ENCODE measurements around the gene RAD18. TPM values are rescaled to one million over a fixed set of nuclear protein-coding genes. Genes with fewer than 3 reads are reported as not detected.

The RAD18 gene
- total RNA-seq, 1 donor, result 7.6 TPM

- H3K27me3 ChIP-seq (ENCODE audit: insufficient read depth, low read length), result no peaks in the 10 kb centered on the region
- H2AFZ ChIP-seq (ENCODE audit: low read length), result no peak overlapping the region
- no peak overlapping the region for H3K27ac ChIP-seq (ENCODE audit: low read depth, low read length)
- no peaks in the 10 kb centered on the region for H3K79me2 ChIP-seq (ENCODE audit: insufficient read depth, low read length)
- no peaks in the 10 kb centered on the region for H4K20me1 ChIP-seq (ENCODE audit: insufficient read depth, low read length)
- H3K4me2 ChIP-seq (ENCODE audit: insufficient read depth, low read length), result no peak overlapping the region
- no peak for TF ChIP-seq CTCF (IDR thresholded peaks at IDR 0.05; ENCODE audit: extremely low read depth, low read depth, low read length)
- no peaks in the 10 kb centered on the region for H3K36me3 ChIP-seq (ENCODE audit: insufficient read depth, low read length)
- DNase-seq (ENCODE audit: insufficient read length, low spot score, missing footprints), result no peak
- peaks cover 16% of the 10 kb centered on the region for H3K4me1 ChIP-seq (ENCODE audit: insufficient read depth, low read length)
- no peaks in the 10 kb centered on the region for H3K9me3 ChIP-seq (ENCODE audit: low read depth, low read length)
- H3K4me3 ChIP-seq (ENCODE audit: insufficient read depth, low read length), result no peak overlapping the region
Observed at GRCh38 chr3:8835385-8835784, 127.9 kb downstream of the RAD18 start.

DNA sequence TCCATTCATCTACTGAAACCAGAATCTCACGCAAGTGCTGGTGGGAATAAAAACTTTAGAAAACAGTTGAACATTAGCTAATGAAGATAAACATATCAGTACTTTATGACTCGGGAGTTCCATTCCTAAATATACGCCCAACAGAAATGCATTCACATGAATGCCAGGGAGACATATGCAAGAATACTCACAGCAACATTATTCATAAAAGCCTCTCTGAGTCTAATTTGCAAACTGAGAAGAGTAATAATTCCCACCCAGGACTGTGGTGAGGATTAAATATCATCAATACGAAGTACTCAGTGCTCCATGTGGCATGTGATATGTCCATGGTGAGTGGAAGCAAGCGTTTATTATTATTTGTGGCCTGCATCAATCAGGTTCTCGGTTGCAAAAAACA is 128.3 kb downstream of the RAD18 start:
- H3K4me3 ChIP-seq (ENCODE audit: insufficient read depth, low read length), result no peak overlapping the region
- DNase-seq (ENCODE audit: insufficient read length, low spot score, missing footprints), result no peak
- H3K79me2 ChIP-seq (ENCODE audit: insufficient read depth, low read length), result no peaks in the 10 kb centered on the region
- no peaks in the 10 kb centered on the region for H4K20me1 ChIP-seq (ENCODE audit: insufficient read depth, low read length)
- H3K9me3 ChIP-seq (ENCODE audit: low read depth, low read length), result no peaks in the 10 kb centered on the region
- no peaks in the 10 kb centered on the region for H3K27me3 ChIP-seq (ENCODE audit: insufficient read depth, low read length)
- H3K4me2 ChIP-seq (ENCODE audit: insufficient read depth, low read length), result no peak overlapping the region
- no peak for TF ChIP-seq CTCF (IDR thresholded peaks at IDR 0.05; ENCODE audit: extremely low read depth, low read depth, low read length)
- no peak overlapping the region for H2AFZ ChIP-seq (ENCODE audit: low read length)
- H3K27ac ChIP-seq (ENCODE audit: low read depth, low read length), result no peak overlapping the region
- H3K4me1 ChIP-seq (ENCODE audit: insufficient read depth, low read length), result peaks cover 12% of the 10 kb centered on the region
- no peaks in the 10 kb centered on the region for H3K36me3 ChIP-seq (ENCODE audit: insufficient read depth, low read length)

DNA sequence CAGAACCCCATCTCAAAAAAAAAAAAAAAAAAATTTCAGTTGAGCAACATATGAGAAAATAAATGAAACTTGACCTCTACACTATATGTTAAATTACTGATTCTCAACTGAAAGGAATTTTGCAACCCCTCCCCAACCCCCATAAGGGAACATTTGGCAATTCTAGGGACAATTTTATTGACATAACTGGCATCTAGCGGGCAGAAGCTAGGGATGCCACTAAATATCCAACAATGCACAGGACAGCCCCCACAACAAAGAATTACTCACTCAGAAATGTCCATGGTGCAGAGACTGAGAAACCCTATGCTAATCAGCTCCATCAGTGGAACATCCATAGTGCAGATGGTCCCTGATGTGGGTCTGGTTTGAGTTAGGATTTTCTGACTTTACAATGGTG is 135.6 kb downstream of the RAD18 start:
- no peak overlapping the region for H3K27ac ChIP-seq (ENCODE audit: low read depth, low read length)
- no peak overlapping the region for H3K4me3 ChIP-seq (ENCODE audit: insufficient read depth, low read length)
- no peaks in the 10 kb centered on the region for H3K36me3 ChIP-seq (ENCODE audit: insufficient read depth, low read length)
- H3K9me3 ChIP-seq (ENCODE audit: low read depth, low read length), result no peaks in the 10 kb centered on the region
- DNase-seq (ENCODE audit: insufficient read length, low spot score, missing footprints), result no peak
- no peaks in the 10 kb centered on the region for H3K4me1 ChIP-seq (ENCODE audit: insufficient read depth, low read length)
- H3K79me2 ChIP-seq (ENCODE audit: insufficient read depth, low read length), result no peaks in the 10 kb centered on the region
- H4K20me1 ChIP-seq (ENCODE audit: insufficient read depth, low read length), result no peaks in the 10 kb centered on the region
- TF ChIP-seq CTCF (IDR thresholded peaks at IDR 0.05; ENCODE audit: extremely low read depth, low read depth, low read length), result no peak
- H3K4me2 ChIP-seq (ENCODE audit: insufficient read depth, low read length), result no peak overlapping the region
- no peak overlapping the region for H2AFZ ChIP-seq (ENCODE audit: low read length)
- no peaks in the 10 kb centered on the region for H3K27me3 ChIP-seq (ENCODE audit: insufficient read depth, low read length)

Small RNA genes within 50 kb of the gene (small RNA-seq; reads per million reads assigned to genes)
- not detected for gene RF00416

Other genes starting within 250 kb of the RAD18 start
- gene CAV3, start 229.7 kb downstream of the RAD18 start, total RNA-seq, result not detected in 2 replicates
- gene OXTR, start 193.9 kb downstream of the RAD18 start, total RNA-seq, result 2.5 and 6.2 TPM in 2 replicates